ENCODE data around the gene KAZN. TPM values are rescaled to one million over a fixed set of nuclear protein-coding genes. Genes with fewer than 3 reads are reported as not detected.

The KAZN gene
- total RNA-seq, 1 donor from 2014 or later, result 11.6 TPM

DNA sequence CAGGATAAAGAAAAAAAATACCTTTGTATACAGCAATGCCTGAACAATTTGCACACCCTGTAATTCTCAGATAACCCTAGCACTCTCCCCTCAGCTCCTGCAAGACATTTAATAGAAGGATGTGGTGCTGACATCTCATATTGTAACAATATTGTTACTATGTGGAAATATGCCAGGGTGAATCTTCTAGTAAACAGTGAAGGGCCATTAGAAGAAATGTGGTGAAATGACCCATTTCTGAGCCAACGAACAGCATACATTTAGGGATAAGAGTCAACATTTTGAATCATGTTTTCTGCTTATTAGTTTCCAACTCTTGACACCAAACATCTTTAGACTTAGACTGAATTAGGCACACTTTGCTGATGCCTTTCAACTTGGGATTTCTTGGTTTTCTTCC is 188.2 kb downstream of the KAZN start:
- no peak overlapping the region for H3K27ac Mint-ChIP-seq (ENCODE audit: unreplicated experiment)
- no peak for TF ChIP-seq CTCF (conservative IDR thresholded peaks at IDR 0.05)
- H3K4me1 Mint-ChIP-seq, result peaks cover 3% of the 10 kb centered on the region
- H3K9me3 Mint-ChIP-seq, result no peaks in the 10 kb centered on the region
- DNase-seq (ENCODE audit: low read depth, low spot score), result no peak
- H3K4me3 Mint-ChIP-seq, result no peak overlapping the region
- H3K36me3 Mint-ChIP-seq (ENCODE audit: low read depth), result peaks cover 3% of the 10 kb centered on the region
- peaks cover 11% of the 10 kb centered on the region for H3K27me3 Mint-ChIP-seq (ENCODE audit: low read depth)

DNA sequence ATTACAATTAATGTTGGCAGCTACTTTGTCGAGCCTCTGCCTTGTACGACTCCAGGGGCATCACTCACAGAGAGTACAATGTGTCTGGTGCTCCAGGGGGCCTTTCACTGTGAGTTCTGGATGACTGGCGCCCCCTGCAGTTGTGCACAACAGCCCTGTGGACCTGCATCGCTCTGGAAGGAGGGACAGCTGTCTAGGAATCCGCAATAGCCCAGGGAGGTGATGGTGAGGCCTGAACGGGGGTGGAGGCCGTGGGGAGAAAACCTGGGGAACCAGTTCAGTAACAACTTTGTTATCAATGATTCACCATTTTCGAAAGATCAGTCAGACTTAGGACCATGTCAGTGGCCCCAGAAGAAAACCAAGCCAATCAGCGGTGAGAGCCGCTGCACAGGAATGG is 189.1 kb downstream of the KAZN start:
- H3K36me3 Mint-ChIP-seq (ENCODE audit: low read depth), result peaks cover 3% of the 10 kb centered on the region
- no peak overlapping the region for H3K27ac Mint-ChIP-seq (ENCODE audit: unreplicated experiment)
- H3K4me1 Mint-ChIP-seq, result peaks cover 3% of the 10 kb centered on the region
- no peaks in the 10 kb centered on the region for H3K9me3 Mint-ChIP-seq
- peak; percentile 48 for TF ChIP-seq CTCF (conservative IDR thresholded peaks at IDR 0.05)
- peaks cover 11% of the 10 kb centered on the region for H3K27me3 Mint-ChIP-seq (ENCODE audit: low read depth)
- no peak overlapping the region for H3K4me3 Mint-ChIP-seq
- DNase-seq (ENCODE audit: low read depth, low spot score), result no peak

DNA sequence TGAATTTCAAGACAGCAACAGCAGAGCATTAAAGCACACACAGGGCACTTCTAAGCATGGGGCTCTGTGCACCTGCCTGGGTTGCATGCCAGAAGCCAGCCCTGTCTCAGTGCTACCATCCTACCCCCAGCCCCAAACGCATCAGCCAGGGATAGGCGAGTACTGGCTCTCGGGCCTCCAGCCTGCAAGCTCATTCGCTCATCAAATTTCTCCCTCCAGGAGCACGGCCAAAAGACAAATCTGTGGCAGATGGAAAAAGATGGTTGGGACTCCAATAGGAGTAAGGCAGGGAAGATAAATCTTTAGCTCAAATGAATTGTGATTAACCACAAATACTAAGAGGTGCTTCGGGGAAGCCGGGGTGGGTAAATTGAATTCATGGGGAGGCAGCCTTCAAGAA is 189.6 kb downstream of the KAZN start:
- DNase-seq (ENCODE audit: low read depth, low spot score), result no peak
- H3K36me3 Mint-ChIP-seq (ENCODE audit: low read depth), result peaks cover 3% of the 10 kb centered on the region
- peaks cover 11% of the 10 kb centered on the region for H3K27me3 Mint-ChIP-seq (ENCODE audit: low read depth)
- H3K27ac Mint-ChIP-seq (ENCODE audit: unreplicated experiment), result no peak overlapping the region
- H3K4me1 Mint-ChIP-seq, result peaks cover 3% of the 10 kb centered on the region
- TF ChIP-seq CTCF (conservative IDR thresholded peaks at IDR 0.05), result no peak
- H3K4me3 Mint-ChIP-seq, result no peak overlapping the region
- no peaks in the 10 kb centered on the region for H3K9me3 Mint-ChIP-seq

GRCh38 chr1:14790982-14791381 is 192.5 kb downstream of the KAZN start:
- no peak for DNase-seq (ENCODE audit: low read depth, low spot score)
- peaks cover 11% of the 10 kb centered on the region for H3K4me1 Mint-ChIP-seq
- no peak overlapping the region for H3K4me3 Mint-ChIP-seq
- H3K27me3 Mint-ChIP-seq (ENCODE audit: low read depth), result no peaks in the 10 kb centered on the region
- no peaks in the 10 kb centered on the region for H3K9me3 Mint-ChIP-seq
- TF ChIP-seq CTCF (conservative IDR thresholded peaks at IDR 0.05), result no peak
- H3K36me3 Mint-ChIP-seq (ENCODE audit: low read depth), result no peaks in the 10 kb centered on the region
- H3K27ac Mint-ChIP-seq (ENCODE audit: unreplicated experiment), result no peak overlapping the region

DNA sequence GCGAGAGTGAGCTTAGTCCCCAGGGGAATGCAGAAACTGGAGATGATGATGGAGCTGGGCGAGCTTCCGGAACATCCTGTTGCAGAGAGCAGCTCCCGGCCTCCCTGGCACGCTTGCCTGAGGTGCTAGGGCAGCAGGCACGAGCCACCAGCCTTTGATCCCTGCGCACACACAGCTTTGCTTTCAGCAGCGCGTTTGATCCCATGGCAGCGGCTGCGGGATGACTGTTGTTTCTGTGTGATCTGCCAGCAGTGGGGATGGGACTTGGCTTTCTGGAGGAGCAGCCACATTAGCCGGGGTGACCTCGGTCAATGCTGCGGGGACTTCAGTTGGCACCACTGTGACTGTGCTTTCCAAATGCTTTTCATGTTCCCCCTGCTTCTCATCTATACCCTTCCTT is 193.2 kb downstream of the KAZN start:
- H3K36me3 Mint-ChIP-seq (ENCODE audit: low read depth), result no peaks in the 10 kb centered on the region
- no peak overlapping the region for H3K4me3 Mint-ChIP-seq
- peaks cover 11% of the 10 kb centered on the region for H3K4me1 Mint-ChIP-seq
- H3K27me3 Mint-ChIP-seq (ENCODE audit: low read depth), result no peaks in the 10 kb centered on the region
- H3K9me3 Mint-ChIP-seq, result no peaks in the 10 kb centered on the region
- H3K27ac Mint-ChIP-seq (ENCODE audit: unreplicated experiment), result no peak overlapping the region
- DNase-seq (ENCODE audit: low read depth, low spot score), result no peak
- no peak for TF ChIP-seq CTCF (conservative IDR thresholded peaks at IDR 0.05)

All from neural crest cell (in vitro differentiated cells).